TTC549 (cell line): ENCODE data around the gene ELP5.

Experiments
- FAIRE-seq: peaks from 2 replicates; lab custom pipeline; 2012; peaks lifted over from hg19 to GRCh38; lab: Jason Lieb, UNC

The ELP5 gene

DNA sequence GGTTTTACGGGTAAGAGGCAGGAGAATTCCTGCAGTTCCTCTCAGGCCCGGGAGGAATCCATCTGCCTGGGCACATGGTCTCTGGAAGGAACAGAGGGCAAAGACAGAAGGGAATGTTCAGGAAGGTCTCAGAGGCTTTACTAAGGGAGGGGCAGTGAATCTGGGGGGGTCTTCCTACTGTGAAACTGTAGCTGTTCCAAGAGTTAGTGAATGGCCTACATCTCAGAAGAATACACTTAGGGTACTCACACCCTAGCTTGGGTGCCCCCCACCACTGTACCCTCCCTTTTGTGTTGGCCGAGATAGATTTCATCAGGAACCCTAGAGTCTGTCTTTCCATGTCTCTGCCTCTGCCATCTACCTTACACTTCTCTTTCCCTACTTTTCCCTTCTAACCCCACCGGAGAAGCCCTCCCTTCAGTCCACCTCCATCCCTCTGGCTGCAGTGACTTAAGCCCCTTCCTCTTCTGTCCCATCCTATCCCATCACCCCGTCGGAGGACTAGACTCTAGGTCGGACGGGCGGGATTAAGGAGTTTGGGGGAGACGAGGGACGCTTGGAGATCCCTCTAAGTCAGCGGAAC is 32.7 kb upstream of the ELP5 start:
- FAIRE-seq: no peak

DNA sequence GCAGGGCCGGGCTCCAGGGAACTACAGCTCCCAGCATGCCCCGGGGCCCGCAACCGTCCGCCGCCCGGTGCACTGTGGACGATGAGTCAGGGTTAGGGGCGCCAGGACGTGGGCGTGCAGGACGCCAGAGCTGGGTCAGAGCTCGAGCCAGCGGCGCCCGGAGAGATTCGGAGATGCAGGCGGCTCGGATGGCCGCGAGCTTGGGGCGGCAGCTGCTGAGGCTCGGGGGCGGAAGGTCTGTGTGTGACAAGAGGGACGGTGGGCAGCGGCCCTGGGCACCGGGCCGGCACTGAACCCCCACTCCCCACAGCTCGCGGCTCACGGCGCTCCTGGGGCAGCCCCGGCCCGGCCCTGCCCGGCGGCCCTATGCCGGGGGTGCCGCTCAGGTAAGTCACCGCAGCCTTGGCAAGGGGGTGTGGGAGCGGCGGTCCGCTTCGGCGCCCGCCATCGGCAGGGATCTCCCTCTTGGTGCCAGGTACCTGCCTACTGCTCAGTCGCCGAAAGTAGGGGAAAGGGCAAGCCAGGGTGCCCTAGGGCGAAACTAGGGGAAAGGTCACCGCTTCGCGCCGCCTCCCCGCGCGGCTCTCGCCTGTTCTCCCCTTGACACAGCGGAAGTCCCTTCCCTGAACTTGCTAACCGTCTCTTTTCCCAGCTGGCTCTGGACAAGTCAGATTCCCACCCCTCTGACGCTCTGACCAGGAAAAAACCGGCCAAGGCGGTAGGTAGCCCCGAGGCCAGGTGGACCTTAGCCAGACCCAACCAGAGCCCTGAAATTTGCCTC is 32.0 kb upstream of the ELP5 start, which contains the start of the genes ACADVL and DLG4:
Gene ACADVL, plus strand, starts transcription at position 127 of the 781 bp plus-strand sequence. Its CDS starts 47 bp downstream, at position 174.
Gene DLG4, minus strand, starts transcription at position 25 of the 781 bp plus-strand sequence.
- FAIRE-seq: no peak

DNA sequence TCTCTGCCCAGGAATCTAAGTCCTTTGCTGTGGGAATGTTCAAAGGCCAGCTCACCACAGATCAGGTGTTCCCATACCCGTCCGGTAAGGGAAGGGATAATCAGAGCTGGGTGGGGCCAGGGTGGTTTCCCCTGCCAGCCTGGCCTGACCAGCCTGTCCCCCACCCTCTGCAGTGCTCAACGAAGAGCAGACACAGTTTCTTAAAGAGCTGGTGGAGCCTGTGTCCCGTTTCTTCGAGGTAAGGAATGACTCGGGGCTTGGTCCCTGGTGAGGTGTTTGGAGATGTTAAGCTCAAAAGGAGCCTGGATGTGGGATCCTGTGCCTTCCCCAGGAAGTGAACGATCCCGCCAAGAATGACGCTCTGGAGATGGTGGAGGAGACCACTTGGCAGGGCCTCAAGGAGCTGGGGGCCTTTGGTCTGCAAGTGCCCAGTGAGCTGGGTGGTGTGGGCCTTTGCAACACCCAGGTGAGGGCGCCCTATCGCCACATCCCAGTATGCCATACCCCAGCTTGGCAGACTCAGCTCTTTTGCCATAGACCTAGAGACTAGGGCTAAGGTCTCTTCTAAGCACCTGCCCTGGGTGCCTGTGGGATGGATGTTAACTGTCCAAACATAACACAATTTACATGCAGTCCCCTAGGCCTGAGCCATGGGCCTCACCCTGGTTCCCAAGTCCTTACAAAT is 31.3 kb upstream of the ELP5 start:
- FAIRE-seq: no peak

DNA sequence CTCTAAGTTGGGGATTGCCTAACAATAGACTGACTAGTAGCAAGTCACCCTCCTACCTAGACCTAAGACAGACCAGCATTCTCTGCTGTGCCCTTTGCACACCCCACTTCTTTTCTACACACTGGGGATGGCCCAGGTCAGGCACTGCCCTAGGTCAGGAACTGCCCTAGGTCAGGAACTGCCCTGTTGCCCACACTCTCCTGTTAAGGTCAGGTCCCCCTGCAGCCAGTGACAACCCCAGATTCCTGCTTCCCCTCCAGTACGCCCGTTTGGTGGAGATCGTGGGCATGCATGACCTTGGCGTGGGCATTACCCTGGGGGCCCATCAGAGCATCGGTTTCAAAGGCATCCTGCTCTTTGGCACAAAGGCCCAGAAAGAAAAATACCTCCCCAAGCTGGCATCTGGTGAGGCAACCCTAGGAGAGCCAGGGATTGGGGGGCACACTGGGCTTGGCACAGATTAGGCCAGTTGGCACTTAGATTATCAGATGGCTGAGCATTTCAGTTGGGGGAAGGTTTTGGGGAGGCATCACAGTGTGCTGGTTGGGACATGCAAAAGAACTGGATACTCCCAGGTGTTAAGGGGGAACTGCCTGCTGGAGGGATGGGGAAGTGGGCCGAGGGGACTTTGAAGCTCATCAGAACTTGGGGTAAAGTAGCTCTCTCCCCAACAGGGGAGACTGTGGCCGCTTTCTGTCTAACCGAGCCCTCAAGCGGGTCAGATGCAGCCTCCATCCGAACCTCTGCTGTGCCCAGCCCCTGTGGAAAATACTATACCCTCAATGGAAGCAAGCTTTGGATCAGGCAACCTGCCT is 30.5 kb upstream of the ELP5 start:
- FAIRE-seq: no peak

DNA sequence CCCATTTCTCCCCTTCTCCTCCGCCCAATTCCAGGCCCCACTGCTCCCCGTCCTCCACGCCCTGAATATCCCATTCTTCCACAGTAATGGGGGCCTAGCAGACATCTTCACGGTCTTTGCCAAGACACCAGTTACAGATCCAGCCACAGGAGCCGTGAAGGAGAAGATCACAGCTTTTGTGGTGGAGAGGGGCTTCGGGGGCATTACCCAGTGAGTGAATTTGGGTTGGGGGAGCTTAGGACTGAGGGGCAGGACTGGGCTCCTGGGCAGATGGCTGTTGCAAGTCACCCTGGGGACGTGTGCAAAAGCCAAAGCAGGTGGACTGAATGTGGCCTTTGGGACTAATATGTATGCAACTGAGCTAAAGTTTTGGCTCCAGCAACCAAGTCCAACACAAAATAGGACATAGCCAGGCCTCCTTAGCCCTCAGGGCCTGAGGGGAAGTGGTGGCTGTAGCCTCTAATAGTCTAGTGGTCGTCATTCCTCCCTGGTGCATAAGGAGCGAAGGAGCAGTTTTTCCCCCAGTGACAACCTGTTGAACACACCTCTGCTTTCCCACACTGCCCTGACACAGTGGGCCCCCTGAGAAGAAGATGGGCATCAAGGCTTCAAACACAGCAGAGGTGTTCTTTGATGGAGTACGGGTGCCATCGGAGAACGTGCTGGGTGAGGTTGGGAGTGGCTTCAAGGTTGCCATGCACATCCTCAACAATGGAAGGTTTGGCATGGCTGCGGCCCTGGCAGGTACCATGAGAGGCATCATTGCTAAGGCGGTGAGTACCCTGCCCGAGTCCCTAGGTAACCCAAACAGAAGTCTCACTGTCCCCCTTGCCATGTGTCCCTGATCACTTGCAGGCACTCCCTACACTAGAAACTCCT is 29.7 kb upstream of the ELP5 start:
- no peak for FAIRE-seq

DNA sequence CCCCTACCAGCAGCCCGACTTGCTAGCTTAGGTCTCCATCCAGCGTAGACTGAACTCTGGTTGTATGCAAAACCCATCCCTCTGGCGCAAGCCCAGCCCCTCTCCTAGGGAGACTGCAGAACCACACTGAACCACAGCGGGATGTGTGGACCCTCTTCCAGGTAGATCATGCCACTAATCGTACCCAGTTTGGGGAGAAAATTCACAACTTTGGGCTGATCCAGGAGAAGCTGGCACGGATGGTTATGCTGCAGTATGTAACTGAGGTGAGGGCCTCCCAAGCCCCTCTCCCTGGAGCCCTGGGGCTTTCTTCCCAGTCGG is 29.1 kb upstream of the ELP5 start:
- no peak for FAIRE-seq

DNA sequence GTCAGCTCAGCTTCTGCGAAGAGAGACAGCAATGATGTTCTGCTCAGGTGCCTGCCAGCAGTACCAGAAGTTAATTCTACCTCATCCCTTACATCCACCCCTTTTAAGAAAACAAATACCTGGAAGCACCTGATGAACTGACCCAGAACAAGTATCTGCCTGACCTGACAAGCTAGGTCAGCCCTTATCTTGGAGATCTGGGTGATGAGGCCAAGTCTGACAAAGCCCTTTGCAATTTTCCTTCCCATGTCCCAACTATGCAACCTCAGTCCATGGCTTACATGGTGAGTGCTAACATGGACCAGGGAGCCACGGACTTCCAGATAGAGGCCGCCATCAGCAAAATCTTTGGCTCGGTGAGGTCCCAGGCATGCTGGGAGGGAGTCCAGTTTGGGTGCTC is 28.6 kb upstream of the ELP5 start:
- no peak for FAIRE-seq

DNA sequence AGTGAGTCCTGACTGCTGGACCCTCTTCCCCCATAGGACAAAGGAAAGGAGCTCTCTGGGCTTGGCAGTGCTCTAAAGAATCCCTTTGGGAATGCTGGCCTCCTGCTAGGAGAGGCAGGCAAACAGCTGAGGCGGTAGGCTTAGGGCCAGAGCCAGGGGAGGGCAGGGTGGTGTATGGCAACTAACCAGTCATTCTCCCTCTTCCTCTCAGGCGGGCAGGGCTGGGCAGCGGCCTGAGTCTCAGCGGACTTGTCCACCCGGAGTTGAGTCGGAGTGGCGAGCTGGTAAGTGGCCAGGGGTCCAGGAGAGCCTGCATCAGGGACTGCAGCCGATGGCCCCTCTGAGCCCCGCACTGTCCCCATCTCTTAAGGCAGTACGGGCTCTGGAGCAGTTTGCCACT is 27.9 kb upstream of the ELP5 start:
- FAIRE-seq: no peak

DNA sequence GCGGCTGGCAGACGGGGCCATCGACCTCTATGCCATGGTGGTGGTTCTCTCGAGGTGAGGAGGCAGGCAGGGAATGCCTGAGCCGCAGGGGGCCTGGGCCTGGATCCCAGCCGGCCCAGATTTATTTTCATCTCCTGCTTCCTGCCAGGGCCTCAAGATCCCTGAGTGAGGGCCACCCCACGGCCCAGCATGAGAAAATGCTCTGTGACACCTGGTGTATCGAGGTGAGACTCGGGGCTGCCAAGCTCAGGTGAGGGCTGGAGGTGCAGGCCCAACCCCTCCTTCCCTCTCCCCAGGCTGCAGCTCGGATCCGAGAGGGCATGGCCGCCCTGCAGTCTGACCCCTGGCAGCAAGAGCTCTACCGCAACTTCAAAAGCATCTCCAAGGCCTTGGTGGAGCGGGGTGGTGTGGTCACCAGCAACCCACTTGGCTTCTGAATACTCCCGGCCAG is 27.3 kb upstream of the ELP5 start:
- no peak for FAIRE-seq

DNA sequence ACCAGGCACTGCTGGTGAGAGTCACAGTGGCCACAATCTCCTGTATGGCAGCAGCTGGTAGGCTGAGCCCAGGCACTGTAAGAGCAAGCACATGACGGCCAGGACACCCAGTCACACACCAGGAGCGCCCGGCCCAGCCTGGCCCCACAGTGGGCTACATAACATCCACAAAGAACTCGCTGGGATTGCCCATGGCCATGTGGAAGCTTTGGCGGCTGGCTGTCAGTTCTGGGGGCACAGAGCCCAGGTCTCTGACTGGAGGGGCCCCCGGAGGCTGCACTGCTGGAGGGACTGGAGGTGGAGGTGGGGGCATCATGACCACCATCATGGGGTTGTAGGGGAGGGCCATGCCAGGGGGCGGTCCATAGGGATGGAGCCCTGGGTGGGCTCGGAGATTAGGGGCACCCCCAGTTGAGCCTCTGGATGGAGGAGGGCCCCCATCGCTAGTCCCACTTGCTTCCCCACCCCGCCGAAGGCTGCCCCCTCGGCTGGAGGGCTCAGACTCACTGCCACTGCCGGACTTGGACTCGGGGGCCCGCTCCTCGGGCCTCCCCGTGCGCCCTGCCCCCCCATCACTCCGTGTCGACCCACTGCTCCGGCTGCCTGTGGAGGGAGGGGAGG is 26.2 kb upstream of the ELP5 start:
- no peak for FAIRE-seq

DNA sequence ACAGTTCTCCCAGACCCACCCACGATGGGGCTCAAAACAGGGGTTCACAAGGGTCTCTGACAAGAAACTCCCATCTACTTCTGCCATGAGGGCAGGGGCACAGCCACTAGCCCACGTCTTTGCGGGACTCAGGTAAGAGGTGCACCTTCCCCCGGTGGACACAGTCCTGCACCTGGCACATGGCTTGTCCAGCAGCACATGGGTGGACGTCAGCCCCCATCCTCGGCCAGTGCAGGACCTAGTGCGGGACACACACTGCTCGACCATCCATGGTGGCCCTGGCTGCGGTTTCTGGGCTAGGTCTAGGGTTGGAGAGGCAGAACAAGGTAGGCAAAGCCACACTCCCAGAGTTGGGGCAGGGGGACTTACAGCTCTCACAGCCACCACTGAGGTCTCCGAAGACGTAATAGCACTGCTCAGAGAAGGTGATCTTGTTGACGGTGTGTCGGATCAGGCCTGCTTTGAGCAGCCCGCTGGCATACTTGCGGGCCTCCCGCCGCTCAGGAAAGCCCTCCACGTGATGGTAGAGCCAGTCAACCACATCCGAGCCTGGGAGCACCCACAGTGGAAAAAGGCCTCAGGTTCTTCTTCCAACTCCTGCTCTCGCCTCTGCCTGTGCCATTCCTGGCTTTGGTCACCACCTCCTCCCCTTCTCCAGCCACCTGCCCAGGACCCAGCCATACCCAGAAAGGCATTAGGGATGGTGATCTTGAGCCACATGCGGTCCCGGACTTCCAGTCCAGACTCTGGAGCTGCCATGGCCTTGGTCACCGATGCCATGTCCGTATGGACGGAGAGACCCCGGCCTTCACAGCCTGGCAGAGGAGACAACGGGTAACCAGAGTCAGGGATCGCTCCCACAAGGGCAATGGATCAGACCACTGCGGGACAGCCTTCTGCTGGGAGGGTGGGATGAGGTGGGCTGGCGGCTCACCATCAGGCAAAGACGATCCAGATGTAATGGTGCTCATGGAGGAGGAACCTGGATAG is 25.0 kb upstream of the ELP5 start:
- FAIRE-seq: no peak

DNA sequence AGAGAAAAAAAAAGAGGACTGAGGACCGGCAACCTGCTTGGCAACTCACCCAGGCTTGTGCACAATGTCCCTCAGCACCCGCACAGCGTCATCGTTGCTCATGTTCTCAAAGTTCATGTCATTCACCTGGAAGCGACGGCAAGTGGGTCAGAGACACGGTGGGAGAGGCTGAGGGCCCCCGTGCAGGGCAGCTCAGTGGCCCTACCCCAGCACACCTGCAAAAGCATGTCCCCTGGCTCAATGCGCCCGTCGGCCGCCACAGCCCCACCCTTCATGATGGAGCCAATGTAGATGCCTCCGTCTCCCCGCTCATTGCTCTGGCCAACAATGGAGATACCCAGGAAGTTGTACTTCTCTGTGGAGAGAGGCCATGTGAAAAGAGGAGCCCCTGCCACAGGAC is 23.1 kb upstream of the ELP5 start:
- FAIRE-seq: no peak

DNA sequence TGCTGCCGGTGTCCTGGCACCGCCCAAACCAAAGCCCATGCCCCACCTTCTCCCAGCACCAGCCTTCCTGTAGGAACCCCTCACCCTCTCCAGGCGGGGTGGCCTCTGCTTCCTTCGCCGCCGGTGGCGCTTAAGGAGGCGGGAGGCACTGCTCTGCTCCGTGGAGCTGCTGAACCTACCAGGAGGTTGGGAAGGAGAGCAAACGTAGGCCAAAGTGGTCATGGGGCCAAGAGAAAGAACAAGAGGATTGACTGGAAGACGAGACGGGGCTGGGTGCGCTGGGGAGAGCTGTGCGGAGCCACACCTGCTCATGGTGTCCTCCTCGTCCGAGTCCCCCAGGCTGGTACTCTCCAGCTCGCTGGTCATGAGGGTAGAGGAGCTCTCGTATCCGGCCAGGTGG is 22.5 kb upstream of the ELP5 start:
- FAIRE-seq: no peak

DNA sequence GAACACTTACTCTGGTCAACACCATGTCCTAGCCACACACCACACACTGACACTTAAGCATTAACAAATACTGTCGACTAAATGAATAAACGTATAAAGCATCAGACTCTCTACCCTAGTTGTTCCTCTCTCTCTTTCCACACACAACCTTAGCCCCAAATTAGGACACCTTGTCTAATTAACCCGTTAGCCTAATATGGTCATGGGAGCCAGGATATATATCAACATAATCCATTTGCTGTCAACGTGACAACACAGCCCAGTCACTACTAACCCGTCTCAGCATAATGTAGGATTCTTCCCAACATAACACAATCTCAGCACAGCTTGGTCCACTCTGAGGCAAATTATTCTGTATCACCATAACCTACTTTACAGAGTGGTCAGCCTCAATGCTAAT is 19.9 kb upstream of the ELP5 start:
- FAIRE-seq: no peak

DNA sequence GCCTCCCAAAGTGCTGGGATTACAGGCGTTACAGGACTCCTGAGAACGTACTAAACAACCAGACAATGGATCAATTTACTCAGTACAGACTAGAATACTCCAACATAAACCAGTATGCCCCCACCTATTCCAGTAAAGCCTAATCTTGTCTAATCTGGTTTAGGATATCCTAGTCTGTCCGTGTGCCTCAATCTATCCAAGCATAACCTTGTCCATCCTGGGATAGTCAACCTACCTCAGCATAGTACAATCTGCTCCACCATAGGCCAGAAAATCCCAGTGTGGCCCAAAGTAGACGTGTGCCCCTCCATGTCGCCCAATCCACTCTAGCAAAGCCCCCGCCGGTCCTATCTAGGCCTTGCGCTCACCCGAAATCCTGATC is 18.3 kb upstream of the ELP5 start:
- no peak for FAIRE-seq

DNA sequence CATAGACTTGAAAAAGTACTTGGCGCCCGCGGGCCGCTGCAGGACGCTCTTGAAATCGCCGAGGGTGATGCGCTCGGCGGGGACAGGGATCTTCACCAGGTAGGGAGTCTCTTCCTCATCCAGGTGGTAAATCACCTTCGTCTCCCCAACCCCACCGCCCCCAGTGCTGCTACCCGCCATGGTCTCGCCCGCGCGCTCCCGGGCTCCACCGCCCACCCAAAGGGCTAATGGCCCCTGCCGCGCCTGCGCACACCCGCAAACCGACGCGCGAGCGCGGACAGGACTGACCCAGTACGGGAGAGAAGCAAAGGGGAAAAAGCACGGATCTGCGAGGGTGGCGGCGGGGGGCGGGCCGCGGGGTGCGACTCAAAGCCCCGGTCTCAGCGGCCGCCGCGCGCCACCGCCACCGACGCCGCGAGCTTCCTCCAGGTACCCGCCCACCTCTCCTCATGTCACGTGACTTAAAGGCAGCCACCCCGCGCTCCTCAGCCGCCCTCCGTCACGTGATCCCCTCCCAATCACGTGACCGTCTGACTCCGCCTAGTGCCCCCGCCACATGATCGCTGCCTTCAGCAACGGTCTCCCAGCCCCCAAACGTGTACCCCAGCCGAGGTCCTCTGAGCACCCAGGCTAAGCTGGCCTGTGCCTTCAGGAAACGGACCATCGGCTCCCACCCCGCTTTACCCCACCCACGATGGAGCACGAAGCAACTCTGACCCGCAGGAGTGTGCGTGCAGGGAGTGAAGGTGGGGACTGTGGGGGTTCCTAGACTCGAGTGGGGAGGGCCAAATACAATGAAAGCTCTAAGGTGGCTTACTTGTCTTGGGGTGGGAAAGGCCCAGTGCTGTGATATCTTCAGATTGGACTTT is 17.7 kb upstream of the ELP5 start, which contains the start of gene DVL2:
Gene DVL2, minus strand, starts transcription at position 435 of the 869 bp plus-strand sequence. Its CDS starts 255 bp downstream, at position 180.
- FAIRE-seq: no peak

DNA sequence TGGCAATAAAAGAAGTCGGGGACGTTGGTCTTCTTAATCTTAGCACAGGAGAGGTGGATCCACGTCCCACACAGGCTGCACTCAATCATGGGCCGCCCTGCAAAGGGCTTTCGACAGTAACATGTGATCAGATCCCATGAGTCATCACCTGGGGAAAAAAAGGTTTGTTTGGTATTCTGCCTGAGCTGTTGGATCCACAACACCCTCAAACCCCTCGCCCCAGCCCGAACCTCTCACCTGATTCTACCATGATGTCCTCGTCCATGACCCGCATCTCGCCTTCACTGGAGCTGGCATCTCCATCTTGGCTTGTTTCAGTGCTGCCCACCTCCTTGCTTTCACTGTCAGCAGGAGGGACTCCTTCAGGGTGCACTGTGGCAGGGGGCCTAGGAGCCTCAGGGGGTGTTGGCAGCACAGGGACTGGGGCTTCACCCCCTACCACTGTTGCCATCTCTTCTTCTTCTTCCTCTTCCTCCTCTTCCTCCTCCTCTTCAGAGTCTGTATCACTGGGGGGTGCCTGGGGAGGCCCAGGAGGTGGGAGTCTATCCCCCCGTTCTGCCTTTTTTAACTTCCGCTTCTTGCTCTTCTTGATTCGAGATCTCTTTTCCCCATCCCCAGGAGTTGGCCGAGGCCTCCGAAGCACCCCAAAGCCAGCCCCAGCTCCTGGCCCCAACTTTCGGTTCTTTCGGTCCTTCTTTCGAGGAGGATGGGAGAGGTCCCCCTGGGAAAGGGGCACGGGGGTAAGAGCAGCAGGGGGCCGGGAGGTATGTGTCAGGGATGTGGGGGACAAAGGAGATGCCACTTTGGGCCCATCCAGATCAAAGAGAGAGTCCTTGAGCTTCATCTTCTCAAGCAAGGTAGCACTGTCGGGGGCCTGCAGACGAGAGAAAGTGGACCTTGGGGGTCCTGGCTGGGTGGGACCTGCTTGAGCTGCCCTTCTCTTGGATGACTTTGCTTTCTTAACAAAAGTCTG is 16.0 kb upstream of the ELP5 start:
- FAIRE-seq: no peak

DNA sequence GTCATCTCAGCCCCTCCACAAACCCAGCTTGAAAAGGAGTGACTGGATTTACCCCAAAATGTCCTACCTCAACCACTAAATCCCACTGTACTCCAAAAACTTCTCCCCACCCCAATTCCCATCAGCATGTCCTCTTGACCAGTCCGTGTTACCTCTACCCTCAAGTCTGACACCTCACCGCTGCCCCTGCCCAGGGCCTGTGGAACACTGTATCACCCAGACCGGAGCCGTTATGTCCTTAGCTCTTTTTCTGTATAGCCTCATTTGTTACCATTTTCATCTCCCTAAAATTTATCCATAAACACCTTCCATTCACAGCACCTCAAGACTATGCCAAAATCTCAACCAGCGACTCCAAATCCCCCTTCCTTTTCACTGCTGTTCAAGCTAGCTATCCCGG is 15.2 kb upstream of the ELP5 start:
- no peak for FAIRE-seq
